IPS-15b (cell line): Measurements from ENCODE around the gene TINCR.
A peak's percentile ranks its signal among the peaks of the same experiment; 100 is the strongest.
"Not testable (repeated sequence)": the region's sequence is repeated elsewhere in the genome, so short reads cannot be mapped to it uniquely, and the experiment has no call there.

Source experiments
- H3K27me3 ChIP-seq: one replicate; pipeline ENCODE4 v1.6.1; 2013; ENCODE audit warnings: low read length; ENCODE audit not compliant: control insufficient read depth, insufficient read depth
- H3K36me3 ChIP-seq: one replicate; pipeline ENCODE4 v1.6.1; 2013; ENCODE audit warnings: low read length; ENCODE audit not compliant: control insufficient read depth, insufficient read depth
- H3K4me1 ChIP-seq: one replicate; pipeline ENCODE4 v1.6.1; 2013; ENCODE audit warnings: mild to moderate bottlenecking, low read length; ENCODE audit not compliant: control insufficient read depth, insufficient read depth
- H3K4me3 ChIP-seq: one replicate; pipeline ENCODE4 v1.5.1; 2013; ENCODE audit warnings: low read depth, low read length
- H3K9ac ChIP-seq: one replicate; pipeline ENCODE4 v1.6.1; 2013; ENCODE audit warnings: low read depth, mild to moderate bottlenecking, low read length
- H3K9me3 ChIP-seq: one replicate; pipeline ENCODE4 v1.6.1; 2013; ENCODE audit warnings: mild to moderate bottlenecking, low read length; ENCODE audit not compliant: control insufficient read depth, insufficient read depth

The TINCR gene

DNA sequence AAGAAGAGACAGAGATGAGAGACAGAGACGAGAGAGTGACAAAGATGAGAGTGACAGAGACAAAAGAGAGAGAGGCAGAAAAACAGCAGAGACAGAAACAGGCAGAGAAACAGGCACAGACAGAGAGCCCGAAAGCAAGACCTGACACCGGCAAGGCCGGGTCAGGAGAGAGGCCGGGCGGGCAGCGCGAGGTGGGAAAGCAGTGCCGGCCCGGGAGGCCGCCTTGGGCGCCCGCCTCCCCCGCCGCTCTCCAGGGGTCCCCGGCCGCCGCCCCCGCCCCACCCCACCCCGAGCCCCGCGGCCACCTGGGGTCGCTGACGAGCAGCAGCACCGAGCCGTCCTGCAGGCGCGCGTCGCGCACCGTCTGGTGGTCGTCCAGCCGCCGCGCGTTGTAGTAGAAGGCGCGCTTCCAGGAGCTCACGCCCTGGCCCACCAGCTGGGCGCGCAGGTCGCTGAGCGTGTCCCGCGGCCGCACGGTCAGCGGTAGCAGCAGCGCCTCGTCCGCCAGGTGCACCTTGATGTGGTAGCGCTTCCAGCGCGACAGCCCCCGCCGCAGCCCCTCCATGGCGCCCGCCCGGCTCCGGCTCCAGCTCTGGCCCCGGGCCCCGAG, at the start of gene TINCR:
Gene TINCR (minus strand): TSS at position 594 of the 610 bp plus-strand sequence.
- no peaks in the 10 kb centered on the region for H3K4me1 ChIP-seq
- peak within 1 kb of the TSS; percentile 41 for H3K4me3 ChIP-seq
- H3K36me3 ChIP-seq, result no peaks in the 10 kb centered on the region
- H3K9me3 ChIP-seq, result no peaks in the 10 kb centered on the region
- H3K9ac ChIP-seq, result no peak within 1 kb of the TSS
- peaks cover 17% of the 10 kb centered on the region for H3K27me3 ChIP-seq

DNA sequence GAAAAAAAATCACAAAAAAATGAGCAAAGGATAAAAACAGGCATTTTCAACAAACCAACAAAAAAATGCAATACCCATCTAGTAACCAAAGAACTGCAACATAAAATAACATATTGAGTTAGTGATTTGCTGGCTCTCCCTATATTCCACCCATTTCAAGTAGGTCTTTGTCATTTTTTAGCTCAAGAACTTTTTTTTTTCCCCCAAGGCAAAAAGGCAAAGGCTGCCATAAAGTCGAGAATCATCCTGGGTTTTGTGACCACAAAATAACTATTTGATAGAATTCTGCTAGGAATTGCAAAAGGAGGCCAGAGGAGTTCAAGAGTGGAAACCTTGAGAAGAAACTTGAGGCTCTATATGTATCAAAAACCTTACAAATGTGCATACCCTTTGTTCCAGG, 49.3 kb upstream of the TINCR start:
- no peak overlapping the region for H3K9ac ChIP-seq
- H3K4me1 ChIP-seq, result no peaks in the 10 kb centered on the region
- H3K36me3 ChIP-seq, result peaks cover 47% of the 10 kb centered on the region
- no peaks in the 10 kb centered on the region for H3K27me3 ChIP-seq
- H3K9me3 ChIP-seq, result no peaks in the 10 kb centered on the region
- no peak overlapping the region for H3K4me3 ChIP-seq

DNA sequence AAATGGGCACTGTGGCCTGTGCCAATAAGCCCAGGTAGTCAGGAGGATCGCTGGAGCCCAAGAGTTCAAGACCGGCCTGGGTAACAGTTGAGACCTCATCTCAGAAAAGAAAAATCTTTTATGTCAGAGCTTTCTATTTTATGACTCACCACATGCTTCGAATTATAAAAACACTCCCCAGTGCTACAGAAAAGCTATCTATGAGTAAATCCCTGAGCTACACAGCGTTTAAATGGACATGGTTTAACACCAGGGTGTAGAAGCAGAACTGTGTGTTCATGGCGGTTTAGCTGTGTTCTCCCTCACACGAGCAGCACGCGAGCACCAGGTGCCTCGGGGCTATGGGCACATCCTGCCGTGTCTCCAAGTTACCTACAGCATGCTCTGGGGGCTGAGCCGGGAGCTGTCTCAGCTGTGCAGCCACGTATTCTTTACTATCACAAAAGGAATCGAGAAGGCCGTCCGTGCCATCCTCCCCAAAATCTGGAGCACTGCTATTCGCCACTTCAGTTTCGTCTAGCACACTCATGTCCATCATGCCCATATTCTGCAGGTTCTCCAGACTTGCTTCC, 48.1 kb upstream of the TINCR start:
- Histone ChIP-seq H3K27me3 (no peaks in the 10 kb centered on the region), H3K4me3 (no peak overlapping the region), H3K9me3 (no peaks in the 10 kb centered on the region), H3K36me3 (peaks cover 52% of the 10 kb centered on the region), H3K4me1 (no peaks in the 10 kb centered on the region), H3K9ac (no peak overlapping the region)

DNA sequence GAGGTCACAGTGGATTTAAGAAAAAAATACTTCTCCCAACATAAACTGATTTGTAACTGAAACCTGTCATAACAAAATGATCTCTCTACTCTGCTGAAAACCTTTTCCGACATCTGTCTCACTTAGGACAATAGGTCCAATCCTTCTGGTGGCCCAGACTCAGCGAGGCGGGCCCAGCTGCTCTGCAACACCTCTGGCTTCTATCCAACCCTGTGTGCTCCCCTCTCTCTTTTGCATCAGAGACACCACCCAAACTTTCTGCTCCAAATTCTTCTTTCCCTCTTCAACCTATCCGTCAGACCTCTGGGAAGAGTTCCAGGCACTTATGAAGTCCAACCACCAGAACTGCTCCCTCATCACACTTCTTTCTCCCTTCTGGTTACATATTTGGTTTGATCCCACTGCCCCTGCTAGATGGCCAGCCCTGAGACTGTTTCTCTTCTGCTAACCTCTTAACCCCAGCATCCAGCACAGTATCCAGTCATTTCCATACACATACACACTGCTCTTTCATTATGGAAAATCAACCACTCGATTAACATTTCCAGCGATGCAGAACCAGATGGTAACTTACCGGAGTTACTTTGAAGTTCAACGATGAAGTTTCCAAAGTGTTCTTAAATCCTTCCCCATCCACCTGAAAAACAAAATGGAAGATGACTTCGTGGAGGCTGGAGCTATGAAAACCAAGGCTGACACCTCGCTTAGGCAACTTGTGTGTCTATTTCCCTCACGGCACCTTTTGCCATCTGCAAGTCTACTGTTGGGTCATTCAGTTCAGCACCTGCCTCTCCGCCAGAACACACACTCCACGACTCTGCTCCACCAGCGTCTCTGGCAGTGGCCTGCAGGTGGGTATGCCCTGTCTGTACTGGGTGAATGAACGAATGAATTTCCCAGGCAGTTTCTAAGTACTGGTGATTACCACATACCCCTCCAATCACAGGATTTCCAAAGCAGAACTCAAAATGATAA, 45.4 kb upstream of the TINCR start:
- Histone ChIP-seq H3K36me3 (peaks cover 59% of the 10 kb centered on the region), H3K27me3 (no peaks in the 10 kb centered on the region), H3K9me3 (no peaks in the 10 kb centered on the region), H3K4me3 (no peak overlapping the region), H3K4me1 (no peaks in the 10 kb centered on the region), H3K9ac (no peak overlapping the region)

DNA sequence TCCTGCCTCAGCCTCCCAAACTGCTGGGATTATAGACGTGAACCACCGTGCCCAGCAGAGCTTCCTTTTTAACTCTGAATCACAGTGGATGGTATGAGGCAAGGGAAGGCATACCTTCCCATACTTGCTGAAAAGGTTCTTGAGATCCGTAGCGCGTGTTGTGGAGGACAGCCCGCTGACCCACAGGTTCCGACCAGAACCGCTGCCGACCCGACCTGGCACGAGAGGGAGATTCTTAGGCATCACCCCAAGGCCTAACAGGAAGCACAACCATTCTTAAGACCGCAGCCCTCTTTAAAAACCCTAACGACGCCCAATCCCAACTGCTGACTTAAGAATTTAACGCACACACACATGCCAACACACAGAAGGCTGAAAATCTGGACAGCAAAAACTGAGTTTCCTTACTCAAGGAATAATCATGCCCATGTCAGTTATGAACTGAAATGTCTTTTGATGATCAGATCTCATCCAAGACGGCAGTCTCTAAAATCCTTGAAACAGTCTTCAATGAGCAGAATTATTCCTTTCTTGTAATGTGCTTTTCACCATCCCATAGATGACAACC, 42.2 kb upstream of the TINCR start:
- no peaks in the 10 kb centered on the region for H3K27me3 ChIP-seq
- H3K9me3 ChIP-seq, result no peaks in the 10 kb centered on the region
- no peak overlapping the region for H3K9ac ChIP-seq
- H3K4me3 ChIP-seq, result no peak overlapping the region
- H3K36me3 ChIP-seq, result peaks cover 66% of the 10 kb centered on the region
- no peaks in the 10 kb centered on the region for H3K4me1 ChIP-seq

DNA sequence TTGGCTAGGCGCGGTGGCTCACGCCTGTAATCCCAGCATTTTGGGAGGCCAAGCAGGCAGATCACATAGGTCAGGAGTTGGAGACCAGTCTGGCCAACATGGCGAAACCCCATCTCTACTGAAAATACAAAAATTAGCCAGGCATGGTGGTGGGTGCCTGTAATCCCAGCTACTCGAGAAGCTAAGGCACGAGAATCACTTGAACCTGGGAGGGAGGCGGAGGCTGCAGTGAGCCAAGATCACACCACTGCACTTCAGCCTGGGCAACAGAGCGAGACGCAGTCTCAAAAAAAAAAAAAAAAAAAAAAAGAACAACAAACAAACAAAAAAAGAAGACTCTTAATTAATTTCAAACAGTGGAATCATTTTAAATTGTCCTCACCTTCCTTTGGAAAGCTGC, 41.0 kb upstream of the TINCR start:
- H3K9ac ChIP-seq, H3K4me1 ChIP-seq, H3K9me3 ChIP-seq, H3K27me3 ChIP-seq, H3K4me3 ChIP-seq: not testable (repeated sequence)
- peaks cover 68% of the 10 kb centered on the region for H3K36me3 ChIP-seq

DNA sequence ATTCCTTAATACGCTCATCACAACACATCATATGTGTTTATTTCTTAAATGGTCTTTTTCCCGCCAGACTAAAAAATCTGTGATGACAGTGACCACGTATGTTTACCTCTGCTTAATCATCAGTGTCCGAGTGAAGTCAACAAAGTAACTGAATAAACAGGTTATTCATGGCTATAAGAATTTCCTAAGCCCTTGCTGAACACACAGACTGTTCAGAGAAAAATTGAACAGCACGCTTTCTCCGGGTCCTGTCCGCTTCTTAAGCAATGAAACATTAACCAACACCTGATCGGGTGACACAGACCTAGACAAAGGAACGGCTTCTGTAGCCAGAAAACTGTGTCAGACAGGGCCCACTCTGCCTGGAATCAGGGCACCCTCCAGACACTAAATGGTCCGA, 40.5 kb upstream of the TINCR start:
- Histone ChIP-seq H3K9me3 (no peaks in the 10 kb centered on the region), H3K27me3 (no peaks in the 10 kb centered on the region), H3K4me1 (no peaks in the 10 kb centered on the region), H3K9ac (no peak overlapping the region), H3K36me3 (peaks cover 68% of the 10 kb centered on the region), H3K4me3 (no peak overlapping the region)

DNA sequence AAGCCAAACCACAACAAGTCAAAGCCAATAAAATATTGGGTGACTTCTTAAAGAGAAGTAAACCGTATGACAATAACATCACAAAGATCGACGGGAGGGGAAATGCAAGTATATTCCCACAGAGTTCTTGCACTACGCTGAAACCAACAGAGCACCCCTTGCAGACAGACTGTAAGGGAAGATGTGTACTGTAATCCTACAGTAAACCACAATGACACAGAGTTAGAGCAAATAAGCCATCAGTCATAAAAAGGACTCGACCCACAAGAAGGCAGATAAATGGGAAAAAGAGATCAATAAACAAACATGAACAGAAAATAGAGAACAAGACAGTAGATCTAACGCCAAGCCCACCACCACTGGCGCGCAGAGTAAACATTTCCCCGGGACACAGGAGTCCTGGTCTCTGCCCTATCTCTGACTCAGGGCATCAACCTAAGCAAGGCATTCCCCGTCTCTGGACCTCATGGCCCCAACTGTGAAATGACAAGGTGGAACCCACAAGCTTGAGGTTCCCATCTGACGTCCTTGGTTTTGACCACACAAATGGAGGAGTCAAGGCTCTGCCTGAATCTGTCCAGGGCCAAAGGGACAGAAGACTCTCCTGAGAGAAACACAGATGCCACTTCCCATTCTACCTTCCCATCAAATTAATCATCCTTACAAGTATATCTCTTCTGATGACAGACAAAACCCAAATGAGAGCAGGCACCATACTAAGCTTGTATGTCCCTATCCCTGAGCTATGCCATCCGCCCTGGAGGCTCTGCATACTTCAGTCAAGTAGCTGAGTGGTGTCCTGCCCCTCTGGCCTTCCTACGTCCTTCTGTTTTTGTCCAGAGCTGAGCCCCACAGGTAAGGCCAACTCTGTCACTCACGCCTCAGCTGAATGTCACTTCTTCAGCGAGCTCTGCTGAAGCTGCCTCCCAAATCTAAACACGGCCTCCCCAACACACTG, 39.8 kb upstream of the TINCR start:
- H3K9me3 ChIP-seq, result no peaks in the 10 kb centered on the region
- H3K4me3 ChIP-seq, result no peak overlapping the region
- H3K9ac ChIP-seq, result no peak overlapping the region
- H3K27me3 ChIP-seq, result no peaks in the 10 kb centered on the region
- peaks cover 66% of the 10 kb centered on the region for H3K36me3 ChIP-seq
- no peaks in the 10 kb centered on the region for H3K4me1 ChIP-seq

DNA sequence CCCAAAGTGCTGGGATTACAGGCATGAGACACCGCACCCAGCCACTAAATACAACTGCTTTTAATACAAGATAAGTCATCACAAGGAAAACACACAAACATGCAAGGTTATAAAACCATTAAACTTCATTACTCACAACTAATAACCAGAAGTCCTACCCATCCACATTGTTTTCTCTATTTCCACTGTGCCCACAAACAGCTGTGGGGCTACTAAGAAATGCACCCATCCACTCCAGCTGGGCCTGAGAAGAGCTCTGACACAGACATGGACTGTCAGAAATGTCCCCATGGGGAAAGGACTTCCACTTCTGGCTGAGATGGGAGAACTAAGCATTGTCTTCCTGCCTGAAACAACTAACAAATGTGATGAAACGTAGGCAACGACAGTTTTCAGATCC, 37.6 kb upstream of the TINCR start:
- Histone ChIP-seq H3K36me3 (peaks cover 64% of the 10 kb centered on the region), H3K4me3 (no peak overlapping the region), H3K27me3 (no peaks in the 10 kb centered on the region), H3K4me1 (no peaks in the 10 kb centered on the region), H3K9ac (no peak overlapping the region), H3K9me3 (no peaks in the 10 kb centered on the region)

DNA sequence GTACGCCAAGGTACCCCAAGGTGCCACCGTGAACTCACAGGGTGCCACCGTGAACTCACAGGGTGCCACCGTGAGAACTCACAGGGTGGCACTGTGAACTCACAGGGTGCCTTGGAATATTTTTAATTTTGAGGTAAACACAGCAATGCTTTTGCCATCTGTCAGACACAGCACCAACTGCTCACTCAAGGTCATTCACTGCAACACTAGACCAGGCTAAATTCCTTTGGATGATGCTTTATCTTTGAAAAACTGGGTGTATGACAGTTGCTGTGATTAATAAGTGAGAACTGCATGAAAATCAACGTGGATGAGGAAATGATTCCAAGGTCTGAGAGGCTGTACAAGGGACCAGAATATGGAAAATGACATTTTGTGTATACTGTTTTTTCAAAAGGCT, 35.9 kb upstream of the TINCR start:
- Histone ChIP-seq H3K4me1 (no peaks in the 10 kb centered on the region), H3K27me3 (no peaks in the 10 kb centered on the region), H3K4me3 (no peak overlapping the region), H3K9me3 (no peaks in the 10 kb centered on the region), H3K36me3 (peaks cover 64% of the 10 kb centered on the region), H3K9ac (no peak overlapping the region)

DNA sequence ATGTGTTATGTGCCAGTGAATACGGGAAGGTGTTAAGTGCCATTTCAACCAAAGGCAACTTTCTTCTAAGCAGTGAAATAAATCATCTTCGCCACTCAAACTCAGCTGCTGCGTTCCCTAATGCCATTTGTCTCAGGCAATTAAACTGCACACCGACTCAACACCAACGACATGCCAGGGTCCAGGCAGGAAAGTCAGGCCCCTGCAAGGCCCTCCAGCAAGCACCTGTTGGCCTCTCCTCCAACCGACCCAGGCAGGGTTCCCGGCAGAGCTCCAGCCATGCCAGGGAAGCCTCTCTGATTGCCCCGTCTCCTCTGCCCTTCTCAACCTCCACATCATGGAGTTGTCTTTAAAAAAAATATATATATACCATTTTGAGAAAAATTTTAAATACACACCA, 33.0 kb upstream of the TINCR start:
- H3K4me3 ChIP-seq, result no peak overlapping the region
- H3K27me3 ChIP-seq, result no peaks in the 10 kb centered on the region
- no peaks in the 10 kb centered on the region for H3K4me1 ChIP-seq
- H3K9me3 ChIP-seq, result no peaks in the 10 kb centered on the region
- no peak overlapping the region for H3K9ac ChIP-seq
- H3K36me3 ChIP-seq, result peaks cover 64% of the 10 kb centered on the region
